GDM1 (cell line): ENCODE data around the gene CGN.

ENCODE experiments used
- DNase-seq: peaks from one replicate; lab custom pipeline; 2025; lab: John Stamatoyannopoulos, UW

Gene CGN

GRCh38 chr1:151553659-151554058 lies 42.5 kb downstream of the CGN start:
- no peak for DNase-seq

- no peak for DNase-seq
Observed at GRCh38 chr1:151556052-151556451, 44.9 kb downstream of the CGN start.

GRCh38 chr1:151562661-151563060 lies 51.5 kb downstream of the CGN start:
- DNase-seq, result no peak

GRCh38 chr1:151563376-151563775 lies 52.2 kb downstream of the CGN start:
- DNase-seq, result no peak

- no peak for DNase-seq
Observed at GRCh38 chr1:151565502-151566189, 54.5 kb downstream of the CGN start.

- no peak for DNase-seq
Observed at GRCh38 chr1:151568626-151569088, 57.5 kb downstream of the CGN start.

GRCh38 chr1:151570819-151571218 lies 59.6 kb downstream of the CGN start:
- DNase-seq, result no peak

GRCh38 chr1:151574575-151575529 lies 63.7 kb downstream of the CGN start:
- no peak for DNase-seq

- DNase-seq, result no peak
Observed at GRCh38 chr1:151577173-151577572, 66.0 kb downstream of the CGN start.

- DNase-seq, result no peak
Observed at GRCh38 chr1:151578941-151579340, 67.8 kb downstream of the CGN start.

- no peak for DNase-seq
Observed at GRCh38 chr1:151579436-151580225, 68.4 kb downstream of the CGN start.

GRCh38 chr1:151581451-151581850 lies 70.3 kb downstream of the CGN start:
- no peak for DNase-seq

- DNase-seq, result no peak
Observed at GRCh38 chr1:151581921-151582320, 70.7 kb downstream of the CGN start.

- DNase-seq, result no peak
Observed at GRCh38 chr1:151583796-151584195, 72.6 kb downstream of the CGN start.

- no peak for DNase-seq
Observed at GRCh38 chr1:151584278-151584677, 73.1 kb downstream of the CGN start.

GRCh38 chr1:151584780-151585179 lies 73.6 kb downstream of the CGN start:
- DNase-seq, result no peak

GRCh38 chr1:151585622-151586021 lies 74.4 kb downstream of the CGN start:
- DNase-seq, result no peak
